ENCODE results near the gene USP54. TPM values are rescaled to one million over a fixed set of nuclear protein-coding genes. Genes with fewer than 3 reads are reported as not detected.

Gene USP54
- total and polyA plus RNA-seq, 9 of the 15 experiments (the other 6 are each of a cell fraction or from before 2014, with no cell fraction given): 3.8 to 40.1 (median 16.9) TPM

DNA sequence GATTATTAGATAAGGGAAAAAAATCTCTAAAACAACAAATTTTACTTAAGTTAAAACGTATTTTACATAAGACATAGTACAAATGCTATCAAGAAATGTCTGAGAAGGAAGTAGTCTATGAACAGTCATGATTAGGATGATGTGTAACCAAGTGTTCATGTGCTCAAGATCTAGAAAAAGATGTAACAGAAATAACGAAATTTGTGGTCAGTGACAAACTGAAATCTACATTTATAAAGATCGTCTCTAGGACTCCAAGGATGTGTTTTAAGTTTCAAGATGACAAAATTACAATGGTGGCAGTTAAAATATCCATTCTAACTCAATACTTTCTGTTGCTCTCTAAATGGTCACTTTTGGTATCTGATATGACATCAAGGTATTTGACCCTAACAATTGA lies 112.5 kb downstream of the USP54 start (continued):
- TF ChIP-seq IRF2 (CRISPR knock-in tag; IDR thresholded peaks at IDR 0.05): no peak
- TF ChIP-seq TRIM28 (IDR thresholded peaks at IDR 0.05): no peak
- TF ChIP-seq ZC3H11A (IDR thresholded peaks at IDR 0.05; ENCODE audit: low read depth, low read length): no peak
- TF ChIP-seq BRCA1 (IDR thresholded peaks at IDR 0.05): no peak
- TF ChIP-seq BRCA1 (CRISPR knock-in tag; IDR thresholded peaks at IDR 0.05): no peak
- TF ChIP-seq WHSC1 (IDR thresholded peaks at IDR 0.05; ENCODE audit: low read length): no peak

- Histone ChIP-seq H4K20me1 (replicated peaks; ENCODE audit: control insufficient read depth, insufficient read depth, low read length) (no peaks in the 10 kb centered on the region), H3K9ac (ENCODE audit: insufficient read depth in 1 of 2, low read depth in 2 of 2, low read length in 2 of 2) (no peak overlapping the region), H3K4me2 (ENCODE audit: insufficient read depth, low read length) (no peak overlapping the region), H2AFZ (ENCODE audit: low read depth, low read length) (no peak overlapping the region), H3K4me1 (replicated peaks in 1 of 2; ENCODE audit: control insufficient read depth in 2 of 2, insufficient read depth in 2 of 2, low read length in 2 of 2) (no peaks in the 10 kb centered on the region), H3K4me3 (no peak overlapping the region), H3K27me3 (ENCODE audit: control insufficient read depth in 2 of 2, insufficient read depth in 2 of 2, low read length in 2 of 2) (no peaks in the 10 kb centered on the region), H3K27ac (ENCODE audit: extremely low read depth, low read depth, low read length) (no peak overlapping the region), H3K79me2 (ENCODE audit: control insufficient read depth, insufficient read depth, low read length) (no peaks in the 10 kb centered on the region), H3K36me3 (ENCODE audit: control insufficient read depth, insufficient read depth, low read length) (peaks cover 71% of the 10 kb centered on the region), H3K9me1 (ENCODE audit: control insufficient read depth, insufficient read depth, low read length) (no peaks in the 10 kb centered on the region), H3K9me3 (replicated peaks; ENCODE audit: control insufficient read depth, insufficient read depth, low read depth, low read length) (no peaks in the 10 kb centered on the region)
- ChIA-PET CTCF (ENCODE audit: low intra/inter-chr PET ratio) (no interaction called here), POLR2A (interaction anchor here (1.1 kb wide), 1 partner anchor 19 kb away, joined by 3 read pairs; no protein-coding TSS in a partner anchor)
- DNase-seq (ENCODE audit: extremely low read depth in 1 of 4, low spot score in 3 of 4) (no peak), FAIRE-seq (no peak), ATAC-seq (no peak)
- no TSS peak for BruUV-seq (replicated peaks)
- WGBS (ENCODE audit: insufficient coverage, low coverage, missing lambda C conversion rate): 81% methylated on average over 3 of the region's 3 CpGs
- in situ Hi-C loops (cut with MboI): no loop called here
- intact Hi-C loops (cut with micrococcal nuclease): no loop called here
- TF ChIP-seq RERE (CRISPR knock-in tag; IDR thresholded peaks at IDR 0.05; ENCODE audit: borderline replicate concordance) (no peak), ZNF431 (CRISPR knock-in tag; IDR thresholded peaks at IDR 0.05) (no peak), NR2C1 (IDR thresholded peaks at IDR 0.05) (no peak), NR2C1 (tag; IDR thresholded peaks at IDR 0.05) (no peak), CBFA2T3 (IDR thresholded peaks at IDR 0.05) (no peak), ZNF76 (CRISPR knock-in tag; IDR thresholded peaks at IDR 0.05; ENCODE audit: borderline replicate concordance) (no peak), ETV6 (IDR thresholded peaks at IDR 0.05; ENCODE audit: borderline replicate concordance in 1 of 2, low read depth in 2 of 2, low read length in 1 of 2) (no peak), ETV6 (CRISPR knock-in tag; IDR thresholded peaks at IDR 0.05; ENCODE audit: borderline replicate concordance) (no peak), ZZZ3 (IDR thresholded peaks at IDR 0.05) (no peak), NCOR1 (IDR thresholded peaks at IDR 0.05) (no peak), MAFK (IDR thresholded peaks at IDR 0.05; ENCODE audit: low read length) (no peak)
- TF ChIP-seq, protein P1, sequence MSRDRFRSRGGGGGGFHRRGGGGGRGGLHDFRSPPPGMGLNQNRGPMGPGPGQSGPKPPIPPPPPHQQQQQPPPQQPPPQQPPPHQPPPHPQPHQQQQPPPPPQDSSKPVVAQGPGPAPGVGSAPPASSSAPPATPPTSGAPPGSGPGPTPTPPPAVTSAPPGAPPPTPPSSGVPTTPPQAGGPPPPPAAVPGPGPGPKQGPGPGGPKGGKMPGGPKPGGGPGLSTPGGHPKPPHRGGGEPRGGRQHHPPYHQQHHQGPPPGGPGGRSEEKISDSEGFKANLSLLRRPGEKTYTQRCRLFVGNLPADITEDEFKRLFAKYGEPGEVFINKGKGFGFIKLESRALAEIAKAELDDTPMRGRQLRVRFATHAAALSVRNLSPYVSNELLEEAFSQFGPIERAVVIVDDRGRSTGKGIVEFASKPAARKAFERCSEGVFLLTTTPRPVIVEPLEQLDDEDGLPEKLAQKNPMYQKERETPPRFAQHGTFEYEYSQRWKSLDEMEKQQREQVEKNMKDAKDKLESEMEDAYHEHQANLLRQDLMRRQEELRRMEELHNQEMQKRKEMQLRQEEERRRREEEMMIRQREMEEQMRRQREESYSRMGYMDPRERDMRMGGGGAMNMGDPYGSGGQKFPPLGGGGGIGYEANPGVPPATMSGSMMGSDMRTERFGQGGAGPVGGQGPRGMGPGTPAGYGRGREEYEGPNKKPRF (IDR thresholded peaks at IDR 0.05; ENCODE audit: low read depth, low read length): no peak
Observed at GRCh38 chr10:73471226-73471625, 119.9 kb downstream of the USP54 start.

Data from K562 (cell line).